IMR-90 (cell line): Measurements from ENCODE around the gene INCA1. TPM values are rescaled to one million over a fixed set of nuclear protein-coding genes. Genes with fewer than 3 reads are reported as not detected.
A peak's percentile ranks its signal among the peaks of the same experiment; 100 is the strongest.

ENCODE experiments used
- ATAC-seq: fragments of 200-7000 bp; cut with Tn5 transposase; 2 replicates; pipeline ENCODE4 v1.9.1; 2020; ENCODE audit warnings: low read depth, mild to moderate bottlenecking, moderate library complexity
- BruUV-seq: library from RNA; stranded (reverse); fragments of 400-500 nt; replicated peaks from 2 replicates; lab custom pipeline; 2021; lab: Mats Ljungman, UMichigan
- CTCF ChIA-PET: fragments of 300-600 bp; formaldehyde crosslinking; extraction: SDS; loops from one replicate; lab custom pipeline; 2021; ENCODE audit warnings: antibody characterized with exemption; lab: Yijun Ruan, JAX
- POLR2A ChIA-PET: fragments of 300-600 bp; sonication (Branson Sonifier 250); formaldehyde crosslinking; loops from one replicate; lab custom pipeline; 2022; ENCODE audit warnings: antibody characterized with exemption; ENCODE audit not compliant: unreplicated experiment; lab: Charles Lee
- DNase-seq: peaks from one replicate; pipeline ENCODE4 v3.0.0; 2013
- H2AFZ ChIP-seq: replicated peaks from 2 replicates; pipeline ENCODE3; 2013; ENCODE audit warnings: low read length, mild to moderate bottlenecking; ENCODE audit not compliant: poor library complexity
- H2AK5ac ChIP-seq: 2 replicates; pipeline ENCODE4 v1.6.1; 2013; ENCODE audit warnings: low read depth, low read length, inconsistent platforms
- H2AK9ac ChIP-seq: replicated peaks from 2 replicates; pipeline ENCODE3; 2013; ENCODE audit warnings: mild to moderate bottlenecking, low read depth, low read length, moderate library complexity; ENCODE audit not compliant: poor library complexity
- H2BK120ac ChIP-seq: 2 replicates; pipeline ENCODE4 v1.6.1; 2013; ENCODE audit warnings: low read depth, low read length, inconsistent platforms
- H2BK15ac ChIP-seq: 3 replicates; pipeline ENCODE4 v1.6.1; 2013; ENCODE audit warnings: low read depth, low read length, inconsistent platforms
- H2BK20ac ChIP-seq: 2 replicates; pipeline ENCODE4 v1.6.1; 2013; ENCODE audit warnings: low read depth, mild to moderate bottlenecking, inconsistent platforms, low read length, moderate library complexity
- H2BK5ac ChIP-seq: 2 replicates; pipeline ENCODE4 v1.6.1; 2013; ENCODE audit warnings: mild to moderate bottlenecking, low read depth, low read length, inconsistent platforms; ENCODE audit not compliant: poor library complexity, severe bottlenecking
- H3K14ac ChIP-seq: replicated peaks from 2 replicates; pipeline ENCODE4 v1.6.1; 2013; ENCODE audit warnings: low read depth, low read length, inconsistent platforms
- H3K18ac ChIP-seq: 2 replicates; pipeline ENCODE4 v1.6.1; 2013; ENCODE audit warnings: low read depth, low read length, control low read depth
- H3K23ac ChIP-seq: 2 replicates; pipeline ENCODE4 v1.6.1; 2013; ENCODE audit warnings: low read depth, low read length, inconsistent platforms
- H3K27ac ChIP-seq: 2 replicates; pipeline ENCODE4 v1.5.1; 2013; ENCODE audit warnings: mild to moderate bottlenecking, control low read depth, low read length; ENCODE audit not compliant: insufficient read depth
- H3K27me3 ChIP-seq: 2 replicates; pipeline ENCODE4 v1.6.1; 2013; ENCODE audit warnings: low read length; ENCODE audit not compliant: control insufficient read depth, insufficient read depth
- H3K36me3 ChIP-seq: 2 replicates; pipeline ENCODE4 v1.6.1; 2013; ENCODE audit warnings: low read length, mixed read lengths; ENCODE audit not compliant: control insufficient read depth, insufficient read depth
- H3K4ac ChIP-seq: 2 replicates; pipeline ENCODE4 v1.6.1; 2013; ENCODE audit warnings: low read depth, low read length, inconsistent platforms
- H3K4me1 ChIP-seq: 2 replicates; pipeline ENCODE4 v1.6.1; 2013; ENCODE audit warnings: low read length, mixed read lengths; ENCODE audit not compliant: control insufficient read depth, insufficient read depth
- H3K4me2 ChIP-seq: 2 replicates; pipeline ENCODE4 v1.6.1; 2013; ENCODE audit warnings: low read depth, mild to moderate bottlenecking, control low read depth, low read length, moderate library complexity
- H3K4me3 ChIP-seq: 2 replicates; pipeline ENCODE4 v1.5.1; 2013; ENCODE audit warnings: low read depth, mild to moderate bottlenecking, control low read depth, low read length, moderate library complexity; ENCODE audit not compliant: insufficient read depth
- H3K56ac ChIP-seq: 2 replicates; pipeline ENCODE4 v1.6.1; 2013; ENCODE audit warnings: low read length, inconsistent platforms; ENCODE audit not compliant: insufficient read depth; ENCODE audit errors: extremely low read depth
- H3K79me1 ChIP-seq, 2 experiments: 2 replicates each; pipeline ENCODE4 v1.6.1; 2013; ENCODE audit warnings: low read length in 2 of 2, inconsistent platforms in 1 of 2, low read depth in 1 of 2
- H3K9ac ChIP-seq: 2 replicates; pipeline ENCODE4 v1.6.1; 2013; ENCODE audit warnings: low read depth, low read length, control low read depth
- H3K9me1 ChIP-seq: 2 replicates; pipeline ENCODE4 v1.6.1; 2013; ENCODE audit warnings: low read length, inconsistent platforms; ENCODE audit not compliant: insufficient read depth
- H3K9me3 ChIP-seq: 2 replicates; pipeline ENCODE4 v1.6.1; 2013; ENCODE audit warnings: low read length; ENCODE audit not compliant: control insufficient read depth, insufficient read depth
- H4K20me1 ChIP-seq: 2 replicates; pipeline ENCODE4 v1.6.1; 2013; ENCODE audit warnings: low read length, inconsistent platforms; ENCODE audit not compliant: insufficient read depth
- H4K5ac ChIP-seq: 2 replicates; pipeline ENCODE4 v1.6.1; 2013; ENCODE audit warnings: mild to moderate bottlenecking, low read depth, low read length, control low read depth
- H4K8ac ChIP-seq, 2 experiments: 2 replicates each; pipeline ENCODE4 v1.6.1; 2013; ENCODE audit warnings: low read depth in 2 of 2, low read length in 2 of 2, control low read depth in 1 of 2, inconsistent platforms in 1 of 2
- H4K91ac ChIP-seq: 2 replicates; pipeline ENCODE4 v1.6.1; 2013; ENCODE audit warnings: low read depth, low read length, inconsistent platforms; ENCODE audit not compliant: insufficient read depth
- BHLHE40 ChIP-seq: fragments of 150-350 bp; IDR thresholded peaks from 2 replicates; pipeline ENCODE4 v1.6.1; 2016; ENCODE audit warnings: mild to moderate bottlenecking, low read depth, low read length
- CEBPB ChIP-seq: IDR thresholded peaks from 2 replicates; pipeline ENCODE4 v1.6.1; 2012; ENCODE audit warnings: low read depth, low read length, improper control_type of control experiment
- FOS ChIP-seq: fragments of 150-350 bp; IDR thresholded peaks from 2 replicates; pipeline ENCODE4 v1.6.1; 2016; ENCODE audit warnings: low read depth, low read length
- MXI1 ChIP-seq: IDR thresholded peaks from 2 replicates; pipeline ENCODE4 v1.6.1; 2012; ENCODE audit warnings: low read depth, mild to moderate bottlenecking, low read length, moderate library complexity, borderline replicate concordance
- NFE2L2 ChIP-seq: fragments of 150-350 bp; IDR thresholded peaks from 2 replicates; pipeline ENCODE4 v1.6.1; 2016; ENCODE audit warnings: low read depth, mild to moderate bottlenecking, low read length
- RAD21 ChIP-seq: IDR thresholded peaks from 2 replicates; pipeline ENCODE4 v1.6.1; 2012; ENCODE audit warnings: low read length, improper control_type of control experiment
- RFX5 ChIP-seq: IDR thresholded peaks from 2 replicates; pipeline ENCODE4 v1.8.0; 2012; ENCODE audit warnings: low read depth, mild to moderate bottlenecking, low read length, moderate library complexity
- WGBS, 2 experiments: methylation state at CpG; one replicate each; pipeline versions ENCODE4 v1.1.5 to v1.1.7; 2013; ENCODE audit warnings: missing lambda C conversion rate in 2 of 2; ENCODE audit not compliant: insufficient read length in 1 of 2; ENCODE audit errors: extremely low coverage in 2 of 2; 5-methylcytosine and 5-hydroxymethylcytosine counted together
- dilution Hi-C: fragments of 300-500 bp; cut with HindIII; formaldehyde crosslinking; loops from one replicate; pipeline ENCODE4 v1.14.3; 2018; ENCODE audit warnings: low sequenced_read_pairs; ENCODE audit not compliant: unreplicated experiment
- in situ Hi-C: fragments of 300-500 bp; cut with MboI; formaldehyde crosslinking; loops from 3 replicates; pipeline ENCODE4 v1.14.3; 2019; ENCODE audit warnings: low sequenced_read_pairs, inconsistent platforms, mixed read lengths
- intact Hi-C: fragments of 100-400 bp; cut with micrococcal nuclease; formaldehyde crosslinking; loops from 2 replicates; pipeline ENCODE4 v1.10.0; 2022
- polyA plus RNA-seq, 3 experiments: library from polyadenylated mRNA; depleted of rRNA; stranded (reverse); fragments of >200 nt; gene quantifications; 2 replicates each; pipeline ENCODE4 v1.2.3, GENCODE V29; 2012; ENCODE audit warnings: low replicate concordance in 1 of 3
- total RNA-seq: library from RNA; depleted of rRNA; stranded (reverse); fragments of >200 nt; gene quantifications from 2 replicates; pipeline ENCODE4 v1.2.3, GENCODE V29; 2012
- TF ChIP-seq, protein P1 (sequence below): fragments of 150-350 bp; IDR thresholded peaks from 2 replicates; pipeline ENCODE4 v1.6.1; 2017; ENCODE audit warnings: mild to moderate bottlenecking, antibody characterized with exemption, low read length, low read depth
- TF ChIP-seq, protein P2 (sequence below): conservative IDR thresholded peaks from 2 replicates; pipeline ENCODE4 v1.5.1; 2012; ENCODE audit warnings: mild to moderate bottlenecking, low read depth, low read length, improper control_type of control experiment

The INCA1 gene
- total and polyA plus RNA-seq, 2 of the 4 experiments (the other 2 are of a cell fraction) = 0.18 to 0.51 TPM

DNA sequence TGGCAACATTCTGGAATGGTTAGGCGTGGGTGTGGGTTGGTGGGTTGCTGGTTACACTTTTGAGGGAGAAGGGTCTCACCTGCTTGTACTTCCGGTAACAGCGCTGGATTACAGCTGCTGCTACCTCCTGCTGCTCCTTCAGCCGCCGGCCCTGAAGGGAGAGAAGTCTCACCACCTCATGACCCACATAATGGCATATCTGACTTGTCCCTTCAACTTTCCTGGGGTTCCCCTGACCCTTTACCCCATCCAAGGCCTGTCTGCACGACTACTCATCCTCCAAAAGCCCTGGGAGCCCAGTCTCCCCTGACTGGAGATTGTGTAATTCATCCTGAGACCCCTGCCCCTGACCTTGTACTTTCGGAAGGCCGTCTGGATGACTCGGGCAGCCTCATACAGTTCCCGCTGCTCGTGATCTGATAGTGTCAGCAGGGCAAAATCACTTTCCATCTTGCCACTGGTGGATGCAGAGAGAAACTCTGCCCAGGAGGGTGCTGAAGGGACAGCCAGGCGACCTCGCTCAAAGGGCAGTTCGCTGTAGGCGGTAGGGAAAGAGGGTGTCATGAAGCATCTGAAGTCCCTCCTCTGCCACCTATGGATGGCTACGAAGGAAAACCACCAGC, 27.7 kb downstream of the INCA1 start:
- no TSS peak for BruUV-seq
- WGBS, 2 experiments = 63% methylated on average over 6 of the region's 16 CpGs; no CpG with 5 or more reads in 1 of the 2 experiments
- peaks cover 31% of the 10 kb centered on the region for H3K36me3 ChIP-seq
- peak overlapping the region; percentile 39 for H3K4me3 ChIP-seq
- H3K9me3 ChIP-seq = no peaks in the 10 kb centered on the region
- no peaks in the 10 kb centered on the region for H3K27me3 ChIP-seq
- H3K56ac ChIP-seq = peak overlapping the region; percentile 99; the same call in 1 of the 2 replicates
- peak overlapping the region; percentile 0 for H3K18ac ChIP-seq
- peaks cover 18 to 70% of the 10 kb centered on the region in 2 experiments for H3K79me1 ChIP-seq
- peaks cover 23% of the 10 kb centered on the region for H3K9me1 ChIP-seq
- H3K4me2 ChIP-seq = peak overlapping the region; percentile 54
- H2BK5ac ChIP-seq = peak overlapping the region; percentile 94
- peaks cover 3% of the 10 kb centered on the region; the same call in 1 of the 2 replicates for H4K20me1 ChIP-seq
- peak overlapping the region; percentile 83 for H3K14ac ChIP-seq
- intact Hi-C loops = loop anchor here (5.0 kb wide), 1 partner anchor 62 kb away; no protein-coding TSS in a partner anchor
- H2AFZ ChIP-seq = peak overlapping the region; percentile 91
- peaks cover 14% of the 10 kb centered on the region for H3K4me1 ChIP-seq
- H3K9ac ChIP-seq = peak overlapping the region; percentile 99
- TF ChIP-seq RFX5 (no peak), NFE2L2 (no peak), RAD21 (no peak), MXI1 (no peak), CEBPB (peak; percentile 62), FOS (no peak), BHLHE40 (peak; percentile 50)
- TF ChIP-seq, protein P1, sequence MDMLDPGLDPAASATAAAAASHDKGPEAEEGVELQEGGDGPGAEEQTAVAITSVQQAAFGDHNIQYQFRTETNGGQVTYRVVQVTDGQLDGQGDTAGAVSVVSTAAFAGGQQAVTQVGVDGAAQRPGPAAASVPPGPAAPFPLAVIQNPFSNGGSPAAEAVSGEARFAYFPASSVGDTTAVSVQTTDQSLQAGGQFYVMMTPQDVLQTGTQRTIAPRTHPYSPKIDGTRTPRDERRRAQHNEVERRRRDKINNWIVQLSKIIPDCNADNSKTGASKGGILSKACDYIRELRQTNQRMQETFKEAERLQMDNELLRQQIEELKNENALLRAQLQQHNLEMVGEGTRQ = no peak
- TF ChIP-seq, protein P2, sequence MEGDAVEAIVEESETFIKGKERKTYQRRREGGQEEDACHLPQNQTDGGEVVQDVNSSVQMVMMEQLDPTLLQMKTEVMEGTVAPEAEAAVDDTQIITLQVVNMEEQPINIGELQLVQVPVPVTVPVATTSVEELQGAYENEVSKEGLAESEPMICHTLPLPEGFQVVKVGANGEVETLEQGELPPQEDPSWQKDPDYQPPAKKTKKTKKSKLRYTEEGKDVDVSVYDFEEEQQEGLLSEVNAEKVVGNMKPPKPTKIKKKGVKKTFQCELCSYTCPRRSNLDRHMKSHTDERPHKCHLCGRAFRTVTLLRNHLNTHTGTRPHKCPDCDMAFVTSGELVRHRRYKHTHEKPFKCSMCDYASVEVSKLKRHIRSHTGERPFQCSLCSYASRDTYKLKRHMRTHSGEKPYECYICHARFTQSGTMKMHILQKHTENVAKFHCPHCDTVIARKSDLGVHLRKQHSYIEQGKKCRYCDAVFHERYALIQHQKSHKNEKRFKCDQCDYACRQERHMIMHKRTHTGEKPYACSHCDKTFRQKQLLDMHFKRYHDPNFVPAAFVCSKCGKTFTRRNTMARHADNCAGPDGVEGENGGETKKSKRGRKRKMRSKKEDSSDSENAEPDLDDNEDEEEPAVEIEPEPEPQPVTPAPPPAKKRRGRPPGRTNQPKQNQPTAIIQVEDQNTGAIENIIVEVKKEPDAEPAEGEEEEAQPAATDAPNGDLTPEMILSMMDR = no peak
- peak overlapping the region; percentile 88 for H3K23ac ChIP-seq
- peak overlapping the region; percentile 85 for H2BK120ac ChIP-seq
- ChIA-PET POLR2A (interaction anchor here (1.4 kb wide), 1 partner anchor 9 kb away, joined by 4 read pairs; no protein-coding TSS in a partner anchor), CTCF (no interaction called here)
- H2BK20ac ChIP-seq = peak overlapping the region; percentile 71
- peak overlapping the region; percentile 100 for H2AK9ac ChIP-seq
- peak overlapping the region; percentile 100 for H2AK5ac ChIP-seq
- peak overlapping the region; percentile 5; the same call in 1 of the 2 replicates for H4K5ac ChIP-seq
- in situ Hi-C loops = no loop called here
- peak overlapping the region; percentile 99 for H4K91ac ChIP-seq
- peak overlapping the region; percentile 10; the same call in 2 of the 3 replicates for H2BK15ac ChIP-seq
- H3K4ac ChIP-seq = peak overlapping the region; percentile 100
- peak overlapping the region; percentile 79 for H3K27ac ChIP-seq
- no peak for ATAC-seq
- H4K8ac ChIP-seq = peak overlapping the region; percentile 96 to 97; a peak in 3 of 4 replicates
- DNase-seq = peak; percentile 55
- dilution Hi-C loops = no loop called here
